Effector memory CD8-positive, alpha-beta T cell (primary cell): ENCODE data around the gene MAP2K3.
"Not testable (repeated sequence)": the region's sequence is repeated elsewhere in the genome, so short reads cannot be mapped to it uniquely, and the experiment has no call there.

Experiments
- ATAC-seq: fragments of 150-1000 bp; cut with Tn5 transposase; replicated peaks from 2 replicates; pipeline ENCODE4 v1.10.0; 2021; ENCODE audit warnings: mild to moderate bottlenecking, moderate library complexity
- DNase-seq, 3 experiments: peaks; one replicate each; pipeline ENCODE4 v3.0.0; 2021
- H3K27ac Mint-ChIP-seq, 2 donors: one replicate each; pipeline ENCODE4 v1.8.0; 2022; ENCODE audit warnings: mild to moderate bottlenecking in 2 of 2, mixed read lengths in 2 of 2, moderate library complexity in 2 of 2
- H3K27me3 Mint-ChIP-seq, 2 donors: one replicate each; pipeline ENCODE4 v1.8.0; 2022; ENCODE audit warnings: mixed read lengths in 2 of 2
- H3K36me3 Mint-ChIP-seq: one replicate; pipeline ENCODE4 v1.8.0; 2022; ENCODE audit warnings: mild to moderate bottlenecking, moderate library complexity, mixed read lengths; ENCODE audit not compliant: insufficient read depth
- H3K4me1 Mint-ChIP-seq, 2 donors: one replicate each; pipeline ENCODE4 v1.8.0; 2022; ENCODE audit warnings: low read depth in 2 of 2, mixed read lengths in 2 of 2
- H3K4me3 Mint-ChIP-seq, 2 donors: one replicate each; pipeline ENCODE4 v1.8.0; 2022; ENCODE audit warnings: mild to moderate bottlenecking in 2 of 2, mixed read lengths in 2 of 2, moderate library complexity in 2 of 2
- H3K9me3 Mint-ChIP-seq, 2 donors: one replicate each; pipeline ENCODE4 v1.8.0; 2022; ENCODE audit warnings: mixed read lengths in 2 of 2

Gene MAP2K3

GRCh38 chr17:21299981-21300600 is 15.6 kb downstream of the MAP2K3 start:
- DNase-seq, result no peak
- ATAC-seq, result no peak
- Mint-ChIP-seq H3K36me3 (peaks cover 85% of the 10 kb centered on the region), H3K27ac (no peak overlapping the region), H3K4me3 (no peak overlapping the region), H3K27me3 (no peaks in the 10 kb centered on the region), H3K9me3 (peaks cover 2 to 8% of the 10 kb centered on the region in 2 donors), H3K4me1 (peaks cover 0 to 7% of the 10 kb centered on the region in 2 donors)

- Mint-ChIP-seq H3K27me3 (no peaks in the 10 kb centered on the region), H3K4me3 (no peak overlapping the region), H3K9me3 (peaks cover 2 to 8% of the 10 kb centered on the region in 2 donors), H3K36me3 (peaks cover 86% of the 10 kb centered on the region), H3K27ac (peak overlapping the region in 1 of 2 donors; percentile 4), H3K4me1 (peaks cover 0 to 4% of the 10 kb centered on the region in 2 donors)
- no peak for ATAC-seq
- DNase-seq, result no peak
Observed at GRCh38 chr17:21300601-21301571, 16.4 kb downstream of the MAP2K3 start.

DNA sequence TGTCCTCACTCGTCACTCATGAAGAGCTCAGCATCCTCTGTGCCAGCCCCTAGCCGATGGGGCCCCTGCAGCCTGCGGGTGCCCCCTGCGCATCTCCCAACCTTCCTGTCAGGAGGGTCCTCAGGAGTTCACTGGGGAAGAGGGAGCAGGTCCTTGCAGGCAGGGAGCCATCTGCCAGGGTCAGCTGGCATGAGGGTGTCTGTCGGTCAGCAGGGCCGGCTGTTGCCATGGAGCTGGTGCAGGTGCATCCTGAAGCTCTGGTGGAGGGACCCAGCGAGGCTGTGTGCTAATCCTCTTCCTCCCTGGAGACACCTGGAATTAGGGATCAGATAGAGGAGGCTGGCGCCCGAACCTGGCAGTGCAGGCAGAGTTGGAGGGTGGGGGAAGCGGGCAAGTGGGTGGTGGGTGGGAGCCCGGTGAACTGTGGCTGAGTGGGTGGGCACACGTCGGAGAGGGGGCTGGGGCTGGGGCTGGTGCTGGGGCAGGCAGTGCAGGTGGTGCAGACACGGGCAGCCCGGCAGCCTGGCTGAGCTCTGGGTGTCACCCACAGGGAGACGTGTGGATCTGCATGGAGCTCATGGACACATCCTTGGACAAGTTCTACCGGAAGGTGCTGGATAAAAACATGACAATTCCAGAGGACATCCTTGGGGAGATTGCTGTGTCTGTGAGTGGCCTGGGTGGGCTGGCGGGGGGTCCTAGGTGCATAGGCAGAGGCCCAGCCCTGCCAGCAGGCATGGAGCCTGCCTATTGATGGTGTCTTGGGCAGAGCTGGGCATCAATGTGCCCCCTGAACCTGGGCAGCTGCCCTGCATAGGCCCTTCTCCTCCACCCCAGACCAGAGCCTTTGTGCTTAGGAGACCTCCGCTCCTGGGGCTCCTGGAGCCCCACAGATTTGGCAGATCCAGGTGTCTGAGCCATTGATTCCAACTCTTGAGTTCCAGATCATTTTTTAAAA is 17.4 kb downstream of the MAP2K3 start:
- no peak for ATAC-seq
- no peak overlapping the region for H3K4me3 Mint-ChIP-seq

DNA sequence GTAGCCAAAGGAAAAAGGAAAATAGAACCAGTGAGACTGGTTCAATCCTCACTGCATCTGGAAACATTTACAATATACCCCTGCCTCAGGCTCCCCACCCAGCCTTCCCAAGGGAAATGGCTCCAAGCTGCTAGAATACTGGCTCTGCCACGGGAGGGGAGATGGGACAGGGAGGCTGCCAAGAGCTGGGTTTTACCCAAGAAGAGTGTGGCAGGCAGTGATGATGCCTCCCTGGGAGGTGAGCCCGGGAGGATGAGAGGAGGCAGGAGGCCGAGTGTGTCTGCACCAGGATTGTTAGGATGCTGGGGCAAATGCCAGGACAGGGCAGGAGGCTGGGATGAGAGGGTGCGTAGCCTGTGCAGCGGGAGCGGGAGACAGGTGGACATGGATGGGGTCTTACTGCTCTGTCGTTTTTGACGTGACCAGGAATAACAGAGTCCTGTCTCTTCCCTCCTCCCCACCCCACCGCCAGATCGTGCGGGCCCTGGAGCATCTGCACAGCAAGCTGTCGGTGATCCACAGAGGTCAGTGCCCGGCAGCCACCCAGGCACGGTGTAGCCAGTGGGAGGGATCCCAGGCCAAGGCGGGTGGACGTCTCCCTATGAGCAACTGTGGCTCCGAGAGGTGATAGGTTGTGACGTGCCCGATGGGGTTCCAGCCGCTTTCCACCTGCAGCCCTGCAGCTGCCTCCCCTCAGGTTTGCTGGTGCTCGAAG is 18.4 kb downstream of the MAP2K3 start:
- no peaks in the 10 kb centered on the region for H3K4me1 Mint-ChIP-seq
- ATAC-seq (no peak), DNase-seq (no peak)
- H3K4me3 Mint-ChIP-seq, result no peak overlapping the region
- H3K9me3 Mint-ChIP-seq, result peaks cover 2 to 8% of the 10 kb centered on the region in 2 donors
- H3K27ac Mint-ChIP-seq, result peak overlapping the region; percentile 32 to 92
- H3K27me3 Mint-ChIP-seq, result no peaks in the 10 kb centered on the region
- H3K36me3 Mint-ChIP-seq, result peaks cover 87% of the 10 kb centered on the region

More for the DNA sequence above, 17.4 kb downstream of the MAP2K3 start:
- Mint-ChIP-seq H3K9me3 (peaks cover 2 to 8% of the 10 kb centered on the region in 2 donors), H3K27me3 (no peaks in the 10 kb centered on the region), H3K27ac (peak overlapping the region in 1 of 2 donors; percentile 92), H3K36me3 (peaks cover 88% of the 10 kb centered on the region), H3K4me1 (no peaks in the 10 kb centered on the region)
- no peak for DNase-seq

DNA sequence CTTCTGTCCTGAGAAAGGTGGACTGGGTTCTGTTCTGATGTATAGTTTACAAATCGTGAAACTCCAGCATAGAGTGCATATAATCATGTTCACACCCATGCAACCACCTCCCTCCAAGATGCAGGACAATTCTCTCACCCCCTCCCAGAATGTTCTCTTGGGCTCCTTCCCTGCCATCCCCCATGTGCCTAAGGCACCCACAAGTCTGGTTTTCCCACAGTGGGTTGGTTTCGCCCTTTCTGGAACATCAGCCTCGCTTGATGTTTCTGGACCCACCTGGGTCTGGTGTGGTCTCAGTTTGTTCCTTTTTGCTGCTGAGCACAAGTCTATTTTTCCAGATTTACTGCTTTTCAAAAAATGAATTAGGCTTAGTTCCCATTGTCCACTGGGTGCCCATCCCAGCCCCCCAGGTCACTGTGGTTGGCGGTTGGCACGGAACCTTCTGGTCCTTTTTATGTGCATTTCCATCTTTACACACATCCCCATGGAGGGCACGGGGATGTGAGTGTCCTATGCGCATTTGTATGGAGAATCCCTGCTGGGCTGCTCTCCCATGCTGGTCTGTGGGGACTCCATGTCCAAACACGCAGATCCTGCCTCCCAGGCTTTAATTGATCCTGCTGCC is 19.0 kb downstream of the MAP2K3 start:
- no peak for DNase-seq
- Mint-ChIP-seq H3K4me3 (no peak overlapping the region), H3K4me1 (no peaks in the 10 kb centered on the region), H3K27ac (peak overlapping the region in 1 of 2 donors; percentile 92), H3K27me3 (no peaks in the 10 kb centered on the region), H3K36me3 (peaks cover 89% of the 10 kb centered on the region), H3K9me3 (peaks cover 2 to 8% of the 10 kb centered on the region in 2 donors)
- ATAC-seq, result no peak

- H3K27ac Mint-ChIP-seq, result peak overlapping the region in 1 of 2 donors; percentile 67
- H3K36me3 Mint-ChIP-seq, result peaks cover 89% of the 10 kb centered on the region
- peaks cover 2 to 8% of the 10 kb centered on the region in 2 donors for H3K9me3 Mint-ChIP-seq
- no peaks in the 10 kb centered on the region for H3K4me1 Mint-ChIP-seq
- ATAC-seq (no peak), DNase-seq (no peak)
- no peak overlapping the region for H3K4me3 Mint-ChIP-seq
- no peaks in the 10 kb centered on the region for H3K27me3 Mint-ChIP-seq
Observed at GRCh38 chr17:21304091-21304490, 19.6 kb downstream of the MAP2K3 start.

GRCh38 chr17:21304551-21305151 is 20.1 kb downstream of the MAP2K3 start:
- not testable (repeated sequence) for H3K4me3 Mint-ChIP-seq, H3K27me3 Mint-ChIP-seq, H3K4me1 Mint-ChIP-seq, ATAC-seq, DNase-seq, H3K9me3 Mint-ChIP-seq
- Mint-ChIP-seq H3K27ac (peak overlapping the region in 1 of 2 donors; percentile 67), H3K36me3 (peaks cover 88% of the 10 kb centered on the region)

GRCh38 chr17:21305431-21306180 is 21.1 kb downstream of the MAP2K3 start:
- H3K27ac Mint-ChIP-seq, result peak overlapping the region in 1 of 2 donors; percentile 89
- ATAC-seq, result not testable (repeated sequence)
- peaks cover 90% of the 10 kb centered on the region for H3K36me3 Mint-ChIP-seq

DNA sequence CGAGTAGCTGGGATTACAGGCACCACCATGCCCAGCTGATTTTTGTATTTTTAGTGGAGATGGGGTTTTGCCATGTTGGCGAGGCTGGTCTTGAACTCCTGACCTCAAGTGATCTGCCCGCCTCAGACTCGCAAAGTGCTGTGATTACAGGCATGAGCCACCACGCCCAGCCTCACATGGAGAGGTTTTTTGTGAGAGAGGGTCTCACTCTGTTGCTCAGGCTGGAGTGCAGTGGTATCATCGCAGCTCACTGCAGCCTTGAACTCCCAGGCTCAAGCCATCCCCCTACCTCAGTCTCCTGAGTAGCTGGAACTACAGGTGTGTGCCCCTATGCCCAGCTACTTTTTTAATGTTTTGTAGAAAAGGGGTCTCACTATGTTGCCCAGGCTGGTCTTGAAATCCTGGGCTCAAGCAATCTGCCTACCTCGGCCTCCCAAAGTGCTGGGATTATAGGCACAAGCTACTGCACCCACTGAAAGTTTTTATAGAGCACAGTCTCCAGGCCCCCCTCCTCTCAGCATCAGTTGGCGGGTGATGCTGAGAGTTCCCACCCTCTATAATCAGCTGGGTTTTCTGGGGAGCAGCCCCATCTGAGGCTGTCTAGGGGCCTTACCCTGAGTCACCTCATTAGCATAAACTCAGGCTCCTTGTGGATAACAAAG is 22.2 kb downstream of the MAP2K3 start:
- Mint-ChIP-seq H3K36me3 (peaks cover 90% of the 10 kb centered on the region), H3K27ac (peak overlapping the region in 1 of 2 donors; percentile 65)
- H3K4me3 Mint-ChIP-seq, H3K9me3 Mint-ChIP-seq, H3K27me3 Mint-ChIP-seq, H3K4me1 Mint-ChIP-seq, DNase-seq: not testable (repeated sequence)
- ATAC-seq, result peak; percentile 28

More at GRCh38 chr17:21305431-21306180, 21.1 kb downstream of the MAP2K3 start:
- H3K4me1 Mint-ChIP-seq, H3K4me3 Mint-ChIP-seq, DNase-seq, H3K9me3 Mint-ChIP-seq, H3K27me3 Mint-ChIP-seq: not testable (repeated sequence)

GRCh38 chr17:21307273-21307625 is 22.7 kb downstream of the MAP2K3 start:
- DNase-seq, H3K4me3 Mint-ChIP-seq, ATAC-seq, H3K27me3 Mint-ChIP-seq, H3K9me3 Mint-ChIP-seq, H3K4me1 Mint-ChIP-seq: not testable (repeated sequence)
- Mint-ChIP-seq H3K36me3 (peaks cover 87% of the 10 kb centered on the region), H3K27ac (peak overlapping the region in 1 of 2 donors; percentile 65)

- H3K27ac Mint-ChIP-seq, H3K27me3 Mint-ChIP-seq, H3K4me1 Mint-ChIP-seq, H3K4me3 Mint-ChIP-seq, ATAC-seq, H3K9me3 Mint-ChIP-seq, DNase-seq: not testable (repeated sequence)
- H3K36me3 Mint-ChIP-seq, result peaks cover 87% of the 10 kb centered on the region
Observed at GRCh38 chr17:21308931-21309381, 24.4 kb downstream of the MAP2K3 start.
